HCT116 (cell line): ENCODE data around the gene XPNPEP2. TPM values are rescaled to one million over a fixed set of nuclear protein-coding genes. Genes with fewer than 3 reads are reported as not detected.

Source experiments
- ATAC-seq: fragments of 200-7000 bp; cut with Tn5 transposase; 2 replicates; pipeline ENCODE4 v1.9.1; 2020; ENCODE audit warnings: mild to moderate bottlenecking, moderate library complexity
- BruUV-seq: library from RNA; stranded (reverse); fragments of 400-500 nt; replicated peaks from 2 replicates; lab custom pipeline; 2021; lab: Mats Ljungman, UMichigan
- CTCF ChIA-PET: fragments of 300-600 bp; sonication (Branson Sonifier 250); formaldehyde crosslinking; loops from one replicate; lab custom pipeline; 2021; ENCODE audit warnings: antibody characterized with exemption; lab: Charles Lee
- POLR2A ChIA-PET: fragments of 300-600, 350-600 bp; sonication (Branson Sonifier 250); formaldehyde crosslinking; loops from one replicate; lab custom pipeline; 2021; ENCODE audit warnings: antibody characterized with exemption; lab: Charles Lee
- RAD21 ChIA-PET, 2 experiments: fragments of 300-600 bp; sonication (Branson Sonifier 250); formaldehyde crosslinking; loops; one replicate each; lab custom pipeline; 2023; ENCODE audit warnings: low total read pairs in 2 of 2; ENCODE audit not compliant: uncharacterized antibody in 2 of 2, unreplicated experiment in 2 of 2, low non-redundant PET in 1 of 2; lab: Charles Lee
- DNase-seq: peaks from one replicate; pipeline ENCODE4 v3.0.0-alpha.2; 2010; ENCODE audit warnings: low read depth, low spot score
- H2AFZ ChIP-seq: fragments of 200-600 bp; shearing (Covaris generic), sonication (generic); 2 replicates; pipeline ENCODE4 v1.6.1; 2017; ENCODE audit warnings: low read depth, mixed run types, mixed read lengths, antibody characterized with exemption, low read length; ENCODE audit not compliant: poor library complexity, severe bottlenecking
- H3K27ac ChIP-seq: 2 replicates; pipeline ENCODE4 v1.5.1; 2012; ENCODE audit warnings: low read depth, low read length
- H3K27me3 ChIP-seq: fragments of 200-600 bp; sonication (generic); 2 replicates; pipeline ENCODE4 v1.6.1; 2016; ENCODE audit warnings: mixed run types, low read length, mixed read lengths; ENCODE audit not compliant: insufficient read depth
- H3K36me3 ChIP-seq, 2 experiments: fragments of 200-500 bp in 1 of 2; fragments of 200-600 bp in 1 of 2; sonication (Bioruptor generic) in 1 of 2; sonication (generic) in 1 of 2; 2 replicates each; pipeline versions ENCODE4 v1.5.1 to v1.6.1; 2014 to 2016; ENCODE audit warnings: low read length in 2 of 2, inconsistent platforms in 1 of 2, mixed read lengths in 1 of 2, mixed run types in 1 of 2; ENCODE audit not compliant: insufficient read depth in 2 of 2, control insufficient read depth in 1 of 2
- H3K4me1 ChIP-seq, 2 experiments: fragments of 200-600 bp in 1 of 2; sonication (generic) in 1 of 2; 2 replicates each; pipeline versions ENCODE4 v1.5.1 to v1.6.1; 2012 to 2017; ENCODE audit warnings: low read length in 2 of 2, inconsistent platforms in 1 of 2, mild to moderate bottlenecking in 1 of 2, mixed read lengths in 1 of 2, mixed run types in 1 of 2, moderate library complexity in 1 of 2; ENCODE audit not compliant: insufficient read depth in 2 of 2, control insufficient read depth in 1 of 2
- H3K4me2 ChIP-seq: fragments of 200-600 bp; sonication (generic); 2 replicates; pipeline ENCODE4 v1.6.1; 2017; ENCODE audit warnings: mixed run types, low read length, mixed read lengths
- H3K4me3 ChIP-seq, 2 experiments: fragments of 200-600 bp in 1 of 2; sonication (generic) in 1 of 2; replicated peaks in 1 of 2; 2 replicates each; pipeline ENCODE4 v1.5.1; 2011 to 2016; ENCODE audit warnings: low read length in 2 of 2, control low read depth in 1 of 2, low read depth in 1 of 2, mild to moderate bottlenecking in 1 of 2, mixed read lengths in 1 of 2, mixed run types in 1 of 2
- H3K79me2 ChIP-seq: fragments of 200-600 bp; sonication (generic); 2 replicates; pipeline ENCODE4 v1.6.1; 2017; ENCODE audit warnings: mild to moderate bottlenecking, mixed run types, low read length, moderate library complexity, mixed read lengths; ENCODE audit not compliant: insufficient read depth
- H3K9ac ChIP-seq: fragments of 200-600 bp; sonication (generic); 2 replicates; pipeline ENCODE4 v1.6.1; 2016; ENCODE audit warnings: low read length, mixed read lengths
- H3K9me2 ChIP-seq: fragments of 200-600 bp; sonication (generic), shearing (Covaris generic); 2 replicates; pipeline ENCODE4 v1.6.1; 2017; ENCODE audit warnings: mixed run types, mild to moderate bottlenecking, moderate library complexity; ENCODE audit not compliant: insufficient read depth
- H3K9me3 ChIP-seq, 2 experiments: fragments of 200-500 bp in 1 of 2; fragments of 200-600 bp in 1 of 2; sonication (Bioruptor generic) in 1 of 2; sonication (generic) in 1 of 2; 2 replicates each; pipeline ENCODE4 v1.6.1; 2014 to 2017; ENCODE audit warnings: low read length in 2 of 2, mixed read lengths in 2 of 2, inconsistent platforms in 1 of 2, low read depth in 1 of 2, mild to moderate bottlenecking in 1 of 2, mixed run types in 1 of 2, moderate library complexity in 1 of 2; ENCODE audit not compliant: control insufficient read depth in 1 of 2, insufficient read depth in 1 of 2
- H4K20me1 ChIP-seq: fragments of 200-600 bp; sonication (generic), shearing (Covaris generic); 2 replicates; pipeline ENCODE4 v1.6.1; 2017; ENCODE audit warnings: mixed run types, mild to moderate bottlenecking, moderate library complexity; ENCODE audit not compliant: insufficient read depth
- CBX3 ChIP-seq: IDR thresholded peaks from 2 replicates; pipeline ENCODE4 v1.6.1; 2012; ENCODE audit warnings: low read depth
- EZH2 ChIP-seq: fragments of 200-600 bp; sonication (generic); IDR thresholded peaks from 2 replicates; pipeline ENCODE4 v1.6.1; 2017; ENCODE audit warnings: antibody characterized with exemption, mixed run types
- EZH2phosphoT487 ChIP-seq: fragments of 200-600 bp; IDR thresholded peaks from 2 replicates; pipeline ENCODE4 v1.6.1; 2018; ENCODE audit warnings: antibody characterized with exemption, borderline replicate concordance
- FOSL1 ChIP-seq: IDR thresholded peaks from 2 replicates; pipeline ENCODE4 v1.6.1; 2012; ENCODE audit warnings: low read depth
- POLR2AphosphoS5 ChIP-seq: IDR thresholded peaks from 2 replicates; pipeline ENCODE4 v1.6.1; 2011; ENCODE audit warnings: mild to moderate bottlenecking, low read depth, low read length, moderate library complexity
- SIN3A ChIP-seq: IDR thresholded peaks from 2 replicates; pipeline ENCODE4 v1.6.1; 2012; ENCODE audit warnings: low read depth
- SP1 ChIP-seq: IDR thresholded peaks from 2 replicates; pipeline ENCODE4 v1.6.1; 2012; ENCODE audit warnings: low read depth
- SRF ChIP-seq: IDR thresholded peaks from 2 replicates; pipeline ENCODE4 v1.6.1; 2012; ENCODE audit warnings: low read depth
- TCF7L2 ChIP-seq: IDR thresholded peaks from 2 replicates; pipeline ENCODE4 v1.7.0; 2011; ENCODE audit warnings: borderline replicate concordance, inconsistent platforms; ENCODE audit not compliant: insufficient read depth, insufficient read length; ENCODE audit errors: extremely low read depth
- intact Hi-C: fragments of 100-400 bp; cut with micrococcal nuclease; formaldehyde crosslinking; loops from 2 replicates; pipeline ENCODE4 v1.10.0; 2022
- total RNA-seq: library from RNA; stranded (reverse); gene quantifications from one replicate; pipeline ENCODE4 v1.2.1, GENCODE V29; 2021; ENCODE audit not compliant: unreplicated experiment
- TF ChIP-seq, protein P1 (sequence below): IDR thresholded peaks from 2 replicates; pipeline ENCODE4 v1.6.1; 2011; ENCODE audit warnings: mild to moderate bottlenecking, low read length, moderate library complexity; ENCODE audit not compliant: insufficient replicate concordance; ENCODE audit errors: extremely low read depth
- TF ChIP-seq, protein P2 (sequence below): IDR thresholded peaks from 2 replicates; pipeline ENCODE4 v1.6.1; 2012; ENCODE audit warnings: low read depth
- TF ChIP-seq, protein P3 (sequence below), 3 experiments: fragments of 200-600 bp in 1 of 3; sonication (generic) in 1 of 3; IDR thresholded peaks in 2 of 3; conservative IDR thresholded peaks in 1 of 3; 2 replicates each; pipeline ENCODE4 v1.5.1; 2012 to 2017; ENCODE audit warnings: low read depth in 2 of 3, low read length in 2 of 3, antibody characterized with exemption in 1 of 3, borderline replicate concordance in 1 of 3, control low read depth in 1 of 3, mild to moderate bottlenecking in 1 of 3, mixed read lengths in 1 of 3, mixed run types in 1 of 3, moderate library complexity in 1 of 3; ENCODE audit not compliant: insufficient read depth in 1 of 3
- TF ChIP-seq, protein P4 (sequence below): IDR thresholded peaks from 2 replicates; pipeline ENCODE4 v1.6.1; 2012

Gene XPNPEP2
- total RNA-seq, 1 experiment from 2014 or later, result not detected

DNA sequence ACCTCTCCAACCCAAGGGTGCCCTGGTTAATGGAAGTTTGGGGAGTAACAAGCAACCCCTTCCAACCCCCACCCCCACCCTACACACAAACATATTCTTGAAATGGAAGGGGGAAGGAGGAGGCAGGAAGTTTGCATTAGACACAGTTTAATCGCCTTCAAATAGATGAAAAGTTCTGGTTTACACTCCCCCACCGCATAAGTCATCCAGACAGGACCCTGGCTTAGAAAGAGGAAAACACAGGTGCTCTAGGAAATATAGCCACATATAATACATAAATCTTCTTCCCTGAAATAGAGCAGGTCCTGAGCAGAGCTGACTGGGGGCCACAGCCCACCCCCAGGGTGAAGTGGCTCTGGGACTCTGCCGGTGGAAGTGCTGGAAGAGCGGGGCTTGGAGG, 66.0 kb downstream of the XPNPEP2 start:
- H3K4me3 ChIP-seq, result no peak overlapping the region
- intact Hi-C loops, result no loop called here
- no peak overlapping the region for H2AFZ ChIP-seq
- H3K9me3 ChIP-seq, result no peaks in the 10 kb centered on the region
- TF ChIP-seq FOSL1, result no peak
- TF ChIP-seq, protein P1, sequence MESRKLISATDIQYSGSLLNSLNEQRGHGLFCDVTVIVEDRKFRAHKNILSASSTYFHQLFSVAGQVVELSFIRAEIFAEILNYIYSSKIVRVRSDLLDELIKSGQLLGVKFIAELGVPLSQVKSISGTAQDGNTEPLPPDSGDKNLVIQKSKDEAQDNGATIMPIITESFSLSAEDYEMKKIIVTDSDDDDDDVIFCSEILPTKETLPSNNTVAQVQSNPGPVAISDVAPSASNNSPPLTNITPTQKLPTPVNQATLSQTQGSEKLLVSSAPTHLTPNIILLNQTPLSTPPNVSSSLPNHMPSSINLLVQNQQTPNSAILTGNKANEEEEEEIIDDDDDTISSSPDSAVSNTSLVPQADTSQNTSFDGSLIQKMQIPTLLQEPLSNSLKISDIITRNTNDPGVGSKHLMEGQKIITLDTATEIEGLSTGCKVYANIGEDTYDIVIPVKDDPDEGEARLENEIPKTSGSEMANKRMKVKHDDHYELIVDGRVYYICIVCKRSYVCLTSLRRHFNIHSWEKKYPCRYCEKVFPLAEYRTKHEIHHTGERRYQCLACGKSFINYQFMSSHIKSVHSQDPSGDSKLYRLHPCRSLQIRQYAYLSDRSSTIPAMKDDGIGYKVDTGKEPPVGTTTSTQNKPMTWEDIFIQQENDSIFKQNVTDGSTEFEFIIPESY, result no peak
- TF ChIP-seq, protein P2, sequence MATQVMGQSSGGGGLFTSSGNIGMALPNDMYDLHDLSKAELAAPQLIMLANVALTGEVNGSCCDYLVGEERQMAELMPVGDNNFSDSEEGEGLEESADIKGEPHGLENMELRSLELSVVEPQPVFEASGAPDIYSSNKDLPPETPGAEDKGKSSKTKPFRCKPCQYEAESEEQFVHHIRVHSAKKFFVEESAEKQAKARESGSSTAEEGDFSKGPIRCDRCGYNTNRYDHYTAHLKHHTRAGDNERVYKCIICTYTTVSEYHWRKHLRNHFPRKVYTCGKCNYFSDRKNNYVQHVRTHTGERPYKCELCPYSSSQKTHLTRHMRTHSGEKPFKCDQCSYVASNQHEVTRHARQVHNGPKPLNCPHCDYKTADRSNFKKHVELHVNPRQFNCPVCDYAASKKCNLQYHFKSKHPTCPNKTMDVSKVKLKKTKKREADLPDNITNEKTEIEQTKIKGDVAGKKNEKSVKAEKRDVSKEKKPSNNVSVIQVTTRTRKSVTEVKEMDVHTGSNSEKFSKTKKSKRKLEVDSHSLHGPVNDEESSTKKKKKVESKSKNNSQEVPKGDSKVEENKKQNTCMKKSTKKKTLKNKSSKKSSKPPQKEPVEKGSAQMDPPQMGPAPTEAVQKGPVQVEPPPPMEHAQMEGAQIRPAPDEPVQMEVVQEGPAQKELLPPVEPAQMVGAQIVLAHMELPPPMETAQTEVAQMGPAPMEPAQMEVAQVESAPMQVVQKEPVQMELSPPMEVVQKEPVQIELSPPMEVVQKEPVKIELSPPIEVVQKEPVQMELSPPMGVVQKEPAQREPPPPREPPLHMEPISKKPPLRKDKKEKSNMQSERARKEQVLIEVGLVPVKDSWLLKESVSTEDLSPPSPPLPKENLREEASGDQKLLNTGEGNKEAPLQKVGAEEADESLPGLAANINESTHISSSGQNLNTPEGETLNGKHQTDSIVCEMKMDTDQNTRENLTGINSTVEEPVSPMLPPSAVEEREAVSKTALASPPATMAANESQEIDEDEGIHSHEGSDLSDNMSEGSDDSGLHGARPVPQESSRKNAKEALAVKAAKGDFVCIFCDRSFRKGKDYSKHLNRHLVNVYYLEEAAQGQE, result no peak
- TF ChIP-seq SP1, result no peak
- no peak for TF ChIP-seq EZH2
- TF ChIP-seq EZH2phosphoT487, result no peak
- no peak for TF ChIP-seq CBX3
- TF ChIP-seq, protein P3, sequence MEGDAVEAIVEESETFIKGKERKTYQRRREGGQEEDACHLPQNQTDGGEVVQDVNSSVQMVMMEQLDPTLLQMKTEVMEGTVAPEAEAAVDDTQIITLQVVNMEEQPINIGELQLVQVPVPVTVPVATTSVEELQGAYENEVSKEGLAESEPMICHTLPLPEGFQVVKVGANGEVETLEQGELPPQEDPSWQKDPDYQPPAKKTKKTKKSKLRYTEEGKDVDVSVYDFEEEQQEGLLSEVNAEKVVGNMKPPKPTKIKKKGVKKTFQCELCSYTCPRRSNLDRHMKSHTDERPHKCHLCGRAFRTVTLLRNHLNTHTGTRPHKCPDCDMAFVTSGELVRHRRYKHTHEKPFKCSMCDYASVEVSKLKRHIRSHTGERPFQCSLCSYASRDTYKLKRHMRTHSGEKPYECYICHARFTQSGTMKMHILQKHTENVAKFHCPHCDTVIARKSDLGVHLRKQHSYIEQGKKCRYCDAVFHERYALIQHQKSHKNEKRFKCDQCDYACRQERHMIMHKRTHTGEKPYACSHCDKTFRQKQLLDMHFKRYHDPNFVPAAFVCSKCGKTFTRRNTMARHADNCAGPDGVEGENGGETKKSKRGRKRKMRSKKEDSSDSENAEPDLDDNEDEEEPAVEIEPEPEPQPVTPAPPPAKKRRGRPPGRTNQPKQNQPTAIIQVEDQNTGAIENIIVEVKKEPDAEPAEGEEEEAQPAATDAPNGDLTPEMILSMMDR (IDR thresholded peaks at IDR 0.05 in 2 of 3, conservative IDR thresholded peaks at IDR 0.05 in 1 of 3; ENCODE audit: borderline replicate concordance in 1 of 3, insufficient read depth in 1 of 3, low read depth in 2 of 3, low read length in 2 of 3), result no peak
- no peak for TF ChIP-seq SIN3A
- TF ChIP-seq, protein P4, sequence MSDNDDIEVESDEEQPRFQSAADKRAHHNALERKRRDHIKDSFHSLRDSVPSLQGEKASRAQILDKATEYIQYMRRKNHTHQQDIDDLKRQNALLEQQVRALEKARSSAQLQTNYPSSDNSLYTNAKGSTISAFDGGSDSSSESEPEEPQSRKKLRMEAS, result no peak
- TF ChIP-seq POLR2AphosphoS5, result no peak
- no peak for TF ChIP-seq SRF
- TF ChIP-seq TCF7L2, result no peak
- ChIA-PET RAD21 (no interaction called here), CTCF (no interaction called here), POLR2A (no interaction called here)
- BruUV-seq, result no TSS peak
- no peaks in the 10 kb centered on the region for H3K9me2 ChIP-seq
- H3K36me3 ChIP-seq, result peaks cover 0 to 3% of the 10 kb centered on the region in 2 experiments; a peak in 1 of 4 replicates
- H3K4me2 ChIP-seq, result no peak overlapping the region
- no peak overlapping the region for H3K27ac ChIP-seq
- H3K27me3 ChIP-seq, result no peaks in the 10 kb centered on the region
- no peak overlapping the region for H3K9ac ChIP-seq
- ATAC-seq, result no peak
- H4K20me1 ChIP-seq, result no peaks in the 10 kb centered on the region
- no peaks in the 10 kb centered on the region for H3K4me1 ChIP-seq
- no peaks in the 10 kb centered on the region for H3K79me2 ChIP-seq
- no peak for DNase-seq
